A549 (cell line): ENCODE results near the gene CDHR5.

ENCODE experiments used
- CHD2 ChIP-seq: fragments of 150-350 bp; IDR thresholded peaks from 2 replicates; pipeline ENCODE4 v1.6.1; 2014; ENCODE audit warnings: low read length; ENCODE audit not compliant: partially characterized antibody
- ESRRA ChIP-seq: fragments of 150-350 bp; IDR thresholded peaks from 2 replicates; pipeline ENCODE4 v1.6.1; 2014; ENCODE audit warnings: mild to moderate bottlenecking, low read length, borderline replicate concordance
- MAFK ChIP-seq: fragments of 450-650 bp; IDR thresholded peaks from 2 replicates; pipeline ENCODE4 v1.6.1; 2014; ENCODE audit not compliant: partially characterized antibody
- RAD21 ChIP-seq, 2 experiments: fragments of >200 bp in 1 of 2; sonication (Bioruptor Twin) in 1 of 2; formaldehyde crosslinking in 1 of 2; IDR thresholded peaks in 1 of 2; conservative IDR thresholded peaks in 1 of 2; 2 replicates in 1 of 2; 3 replicates in 1 of 2; pipeline ENCODE4 v1.6.1; 2012 to 2018; ENCODE audit warnings: inconsistent platforms in 1 of 2
- TF ChIP-seq, protein P1 (sequence below): fragments of >200 bp; sonication (Bioruptor Twin); formaldehyde crosslinking; IDR thresholded peaks from 3 replicates; pipeline ENCODE4 v1.5.1; 2016
- TF ChIP-seq, protein P2 (sequence below): fragments of 250-450 bp; sonication (Bioruptor Pico); IDR thresholded peaks from 2 replicates; pipeline ENCODE4 v1.5.0; 2021; ENCODE audit warnings: mild to moderate bottlenecking, moderate library complexity, borderline replicate concordance

DNA sequence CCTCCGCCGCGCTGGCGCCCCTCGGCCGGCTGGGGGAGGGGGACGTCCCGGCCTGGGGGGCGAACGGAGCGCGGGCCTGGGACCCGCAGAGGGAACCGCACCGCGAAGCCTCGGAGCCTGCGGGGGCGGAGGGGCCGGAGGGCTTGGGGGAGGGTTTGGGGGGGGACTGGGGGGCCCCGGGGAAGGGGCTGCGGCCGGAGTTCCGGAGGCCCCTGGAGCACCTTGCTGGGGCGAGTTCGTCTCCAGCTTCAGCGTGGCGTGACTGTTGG lies 2.5 kb upstream of the CDHR5 start:
- TF ChIP-seq, protein P1, sequence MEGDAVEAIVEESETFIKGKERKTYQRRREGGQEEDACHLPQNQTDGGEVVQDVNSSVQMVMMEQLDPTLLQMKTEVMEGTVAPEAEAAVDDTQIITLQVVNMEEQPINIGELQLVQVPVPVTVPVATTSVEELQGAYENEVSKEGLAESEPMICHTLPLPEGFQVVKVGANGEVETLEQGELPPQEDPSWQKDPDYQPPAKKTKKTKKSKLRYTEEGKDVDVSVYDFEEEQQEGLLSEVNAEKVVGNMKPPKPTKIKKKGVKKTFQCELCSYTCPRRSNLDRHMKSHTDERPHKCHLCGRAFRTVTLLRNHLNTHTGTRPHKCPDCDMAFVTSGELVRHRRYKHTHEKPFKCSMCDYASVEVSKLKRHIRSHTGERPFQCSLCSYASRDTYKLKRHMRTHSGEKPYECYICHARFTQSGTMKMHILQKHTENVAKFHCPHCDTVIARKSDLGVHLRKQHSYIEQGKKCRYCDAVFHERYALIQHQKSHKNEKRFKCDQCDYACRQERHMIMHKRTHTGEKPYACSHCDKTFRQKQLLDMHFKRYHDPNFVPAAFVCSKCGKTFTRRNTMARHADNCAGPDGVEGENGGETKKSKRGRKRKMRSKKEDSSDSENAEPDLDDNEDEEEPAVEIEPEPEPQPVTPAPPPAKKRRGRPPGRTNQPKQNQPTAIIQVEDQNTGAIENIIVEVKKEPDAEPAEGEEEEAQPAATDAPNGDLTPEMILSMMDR: no peak
- no peak for TF ChIP-seq ESRRA
- TF ChIP-seq, protein P2, sequence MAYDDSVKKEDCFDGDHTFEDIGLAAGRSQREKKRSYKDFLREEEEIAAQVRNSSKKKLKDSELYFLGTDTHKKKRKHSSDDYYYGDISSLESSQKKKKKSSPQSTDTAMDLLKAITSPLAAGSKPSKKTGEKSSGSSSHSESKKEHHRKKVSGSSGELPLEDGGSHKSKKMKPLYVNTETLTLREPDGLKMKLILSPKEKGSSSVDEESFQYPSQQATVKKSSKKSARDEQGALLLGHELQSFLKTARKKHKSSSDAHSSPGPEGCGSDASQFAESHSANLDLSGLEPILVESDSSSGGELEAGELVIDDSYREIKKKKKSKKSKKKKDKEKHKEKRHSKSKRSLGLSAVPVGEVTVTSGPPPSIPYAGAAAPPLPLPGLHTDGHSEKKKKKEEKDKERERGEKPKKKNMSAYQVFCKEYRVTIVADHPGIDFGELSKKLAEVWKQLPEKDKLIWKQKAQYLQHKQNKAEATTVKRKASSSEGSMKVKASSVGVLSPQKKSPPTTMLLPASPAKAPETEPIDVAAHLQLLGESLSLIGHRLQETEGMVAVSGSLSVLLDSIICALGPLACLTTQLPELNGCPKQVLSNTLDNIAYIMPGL (CRISPR knock-in tag): no peak
- no peak for TF ChIP-seq CHD2
- TF ChIP-seq RAD21 (conservative IDR thresholded peaks at IDR 0.05 in 1 of 2, IDR thresholded peaks at IDR 0.05 in 1 of 2): no peak
- TF ChIP-seq MAFK: no peak
